ENCODE measurements around the gene TTC39B.

- TF ChIP-seq MAX (IDR thresholded peaks at IDR 0.05) (no peak), USF1 (IDR thresholded peaks at IDR 0.05) (no peak), CREB1 (IDR thresholded peaks at IDR 0.05; ENCODE audit: low read depth) (no peak), EP300 (IDR thresholded peaks at IDR 0.05; ENCODE audit: borderline replicate concordance) (no peak), TAF1 (IDR thresholded peaks at IDR 0.05; ENCODE audit: low read depth) (no peak), TCF12 (IDR thresholded peaks at IDR 0.05; ENCODE audit: low read depth) (no peak), REST (IDR thresholded peaks at IDR 0.05; ENCODE audit: low read depth) (no peak), FOXM1 (IDR thresholded peaks at IDR 0.05; ENCODE audit: borderline replicate concordance, low read depth) (no peak), YY1 (IDR thresholded peaks at IDR 0.05; ENCODE audit: low read depth) (no peak), RAD21 (IDR thresholded peaks at IDR 0.05; ENCODE audit: low read depth) (no peak), EGR1 (IDR thresholded peaks at IDR 0.05) (no peak), TEAD4 (IDR thresholded peaks at IDR 0.05) (no peak), NFIC (IDR thresholded peaks at IDR 0.05) (no peak), CEBPB (IDR thresholded peaks at IDR 0.05) (no peak)
Observed at GRCh38 chr9:15280647-15281046, 26.4 kb downstream of the TTC39B start.

All from Ishikawa (cell line).